Neural cell (in vitro differentiated cells): ENCODE measurements around the gene MYOT. TPM values are rescaled to one million over a fixed set of nuclear protein-coding genes. Genes with fewer than 3 reads are reported as not detected.

Experiments
- H2AFZ ChIP-seq: fragments of 200-600, 300-800 bp; sonication (generic), shearing (Covaris generic); 2 replicates; pipeline ENCODE4 v1.6.0; 2014; ENCODE audit warnings: low read depth, mild to moderate bottlenecking, antibody characterized with exemption, low read length, moderate library complexity
- H3F3A ChIP-seq: fragments of 200-600 bp; shearing (Covaris generic); 2 replicates; pipeline ENCODE4 v1.6.1; 2016; ENCODE audit warnings: mild to moderate bottlenecking, moderate library complexity, mixed read lengths, antibody characterized with exemption, low read length; ENCODE audit not compliant: insufficient read depth, poor library complexity, severe bottlenecking
- H3K27ac ChIP-seq: fragments of 200-600, 300-800 bp; sonication (generic), shearing (Covaris generic); 2 replicates; pipeline ENCODE4 v1.5.1; 2014; ENCODE audit warnings: mild to moderate bottlenecking, low read length, moderate library complexity
- H3K27me3 ChIP-seq: fragments of 300-800, 200-600 bp; sonication (generic), shearing (Covaris generic); 2 replicates; pipeline ENCODE4 v1.6.0; 2014; ENCODE audit warnings: mild to moderate bottlenecking, low read depth, low read length, moderate library complexity; ENCODE audit not compliant: insufficient read depth
- H3K36me3 ChIP-seq: fragments of 300-800, 200-600 bp; sonication (generic), shearing (Covaris generic); 2 replicates; pipeline ENCODE4 v1.5.1; 2014; ENCODE audit warnings: mild to moderate bottlenecking, antibody characterized with exemption, low read length, moderate library complexity; ENCODE audit not compliant: insufficient read depth
- H3K4me2 ChIP-seq: fragments of 300-800, 200-600 bp; sonication (generic), shearing (Covaris generic); 2 replicates; pipeline ENCODE4 v1.6.0; 2014; ENCODE audit warnings: mild to moderate bottlenecking, low read length
- H3K4me3 ChIP-seq: fragments of 300-800, 200-600 bp; sonication (generic), shearing (Covaris generic); 2 replicates; pipeline ENCODE4 v1.5.1; 2014; ENCODE audit warnings: mild to moderate bottlenecking, low read length, moderate library complexity
- H3K79me2 ChIP-seq: fragments of 200-600 bp; shearing (Covaris generic); replicated peaks from 2 replicates; pipeline ENCODE4 v1.6.0; 2014; ENCODE audit warnings: mild to moderate bottlenecking, low read length, moderate library complexity; ENCODE audit not compliant: insufficient read depth
- H3K9ac ChIP-seq: fragments of 300-800, 200-600 bp; sonication (generic), shearing (Covaris generic); 2 replicates; pipeline ENCODE4 v1.6.1; 2016; ENCODE audit warnings: mild to moderate bottlenecking, low read length, mixed read lengths
- H3K9me2 ChIP-seq: fragments of 200-600 bp; shearing (Covaris generic); 2 replicates; pipeline ENCODE4 v1.6.1; 2016; ENCODE audit warnings: mild to moderate bottlenecking, low read length, mixed read lengths; ENCODE audit not compliant: insufficient read depth
- H3K9me3 ChIP-seq: fragments of 200-600, 300-800 bp; sonication (generic), shearing (Covaris generic); 2 replicates; pipeline ENCODE4 v1.6.1; 2016; ENCODE audit warnings: mild to moderate bottlenecking, mixed run types, low read length, moderate library complexity, mixed read lengths
- H4K20me1 ChIP-seq: fragments of 200-600 bp; shearing (Covaris generic); 2 replicates; pipeline ENCODE4 v1.6.1; 2016; ENCODE audit warnings: mild to moderate bottlenecking, mixed run types; ENCODE audit not compliant: insufficient read depth
- EP300 ChIP-seq: fragments of 450-650 bp; conservative IDR thresholded peaks from 2 replicates; pipeline ENCODE4 v1.6.1; 2014; ENCODE audit warnings: antibody characterized with exemption, mild to moderate bottlenecking, moderate library complexity; ENCODE audit not compliant: poor library complexity, severe bottlenecking
- EZH2 ChIP-seq: fragments of 200-600, 300-800 bp; shearing (Covaris generic), sonication (generic); IDR thresholded peaks from 2 replicates; pipeline ENCODE4 v1.6.1; 2014; ENCODE audit warnings: antibody characterized with exemption, low read length, borderline replicate concordance, mild to moderate bottlenecking; ENCODE audit not compliant: insufficient read depth, poor library complexity, severe bottlenecking
- MXI1 ChIP-seq: fragments of 450-650 bp; conservative IDR thresholded peaks from 2 replicates; pipeline ENCODE4 v1.6.1; 2014; ENCODE audit warnings: antibody characterized with exemption, mild to moderate bottlenecking; ENCODE audit not compliant: poor library complexity, severe bottlenecking
- POLR2AphosphoS5 ChIP-seq: IDR thresholded peaks from 2 replicates; pipeline ENCODE4 v1.6.1; 2012
- SMC3 ChIP-seq: fragments of 450-650 bp; conservative IDR thresholded peaks from 2 replicates; pipeline ENCODE4 v1.6.1; 2014; ENCODE audit warnings: antibody characterized with exemption, mild to moderate bottlenecking, moderate library complexity; ENCODE audit not compliant: poor library complexity
- TAF1 ChIP-seq: IDR thresholded peaks from 2 replicates; pipeline ENCODE4 v1.6.1; 2012; ENCODE audit warnings: low read depth
- polyA plus RNA-seq: library from polyadenylated mRNA; depleted of rRNA; stranded (reverse); fragments of >200 nt; gene quantifications from 2 replicates; pipeline ENCODE4 v1.2.3, GENCODE V29; 2014
- TF ChIP-seq, protein P1 (sequence below): IDR thresholded peaks from 2 replicates; pipeline ENCODE4 v1.6.1; 2012; ENCODE audit warnings: borderline replicate concordance
- TF ChIP-seq, protein P2 (sequence below): fragments of 450-650 bp; IDR thresholded peaks from 2 replicates; pipeline ENCODE4 v1.5.1; 2014; ENCODE audit warnings: antibody characterized with exemption, mild to moderate bottlenecking, moderate library complexity; ENCODE audit not compliant: poor library complexity, severe bottlenecking

Gene MYOT
- polyA plus RNA-seq, 1 donor from 2014 or later = not detected

DNA sequence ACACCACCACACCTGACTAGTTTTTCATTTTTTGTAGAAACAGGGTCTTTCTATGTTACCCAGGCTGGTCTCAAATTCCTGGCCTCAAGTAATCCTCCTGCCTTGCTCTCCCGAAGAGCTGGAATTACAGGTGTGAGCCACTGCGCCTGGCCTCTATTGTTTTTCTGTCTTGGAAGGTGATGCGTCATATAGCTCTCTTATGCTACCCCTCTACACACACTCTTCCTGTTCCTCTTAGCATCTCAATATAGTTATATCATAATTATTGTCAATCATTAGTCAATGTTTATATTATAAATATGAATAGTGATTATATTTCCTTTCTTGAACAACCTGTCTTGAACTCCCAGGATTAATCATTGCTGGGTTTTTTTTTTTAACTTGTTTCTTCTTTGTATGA lies 28.9 kb downstream of the MYOT start:
- Histone ChIP-seq H3K4me3 (no peak overlapping the region), H4K20me1 (no peaks in the 10 kb centered on the region), H3K9me3 (no peaks in the 10 kb centered on the region), H2AFZ (no peak overlapping the region), H3K9me2 (no peaks in the 10 kb centered on the region), H3K27ac (no peak overlapping the region), H3K4me2 (no peak overlapping the region), H3K27me3 (no peaks in the 10 kb centered on the region), H3K9ac (no peak overlapping the region), H3F3A (no peaks in the 10 kb centered on the region), H3K36me3 (no peaks in the 10 kb centered on the region), H3K79me2 (no peaks in the 10 kb centered on the region)
- no peak for TF ChIP-seq EZH2
- no peak for TF ChIP-seq SMC3
- TF ChIP-seq, protein P1, sequence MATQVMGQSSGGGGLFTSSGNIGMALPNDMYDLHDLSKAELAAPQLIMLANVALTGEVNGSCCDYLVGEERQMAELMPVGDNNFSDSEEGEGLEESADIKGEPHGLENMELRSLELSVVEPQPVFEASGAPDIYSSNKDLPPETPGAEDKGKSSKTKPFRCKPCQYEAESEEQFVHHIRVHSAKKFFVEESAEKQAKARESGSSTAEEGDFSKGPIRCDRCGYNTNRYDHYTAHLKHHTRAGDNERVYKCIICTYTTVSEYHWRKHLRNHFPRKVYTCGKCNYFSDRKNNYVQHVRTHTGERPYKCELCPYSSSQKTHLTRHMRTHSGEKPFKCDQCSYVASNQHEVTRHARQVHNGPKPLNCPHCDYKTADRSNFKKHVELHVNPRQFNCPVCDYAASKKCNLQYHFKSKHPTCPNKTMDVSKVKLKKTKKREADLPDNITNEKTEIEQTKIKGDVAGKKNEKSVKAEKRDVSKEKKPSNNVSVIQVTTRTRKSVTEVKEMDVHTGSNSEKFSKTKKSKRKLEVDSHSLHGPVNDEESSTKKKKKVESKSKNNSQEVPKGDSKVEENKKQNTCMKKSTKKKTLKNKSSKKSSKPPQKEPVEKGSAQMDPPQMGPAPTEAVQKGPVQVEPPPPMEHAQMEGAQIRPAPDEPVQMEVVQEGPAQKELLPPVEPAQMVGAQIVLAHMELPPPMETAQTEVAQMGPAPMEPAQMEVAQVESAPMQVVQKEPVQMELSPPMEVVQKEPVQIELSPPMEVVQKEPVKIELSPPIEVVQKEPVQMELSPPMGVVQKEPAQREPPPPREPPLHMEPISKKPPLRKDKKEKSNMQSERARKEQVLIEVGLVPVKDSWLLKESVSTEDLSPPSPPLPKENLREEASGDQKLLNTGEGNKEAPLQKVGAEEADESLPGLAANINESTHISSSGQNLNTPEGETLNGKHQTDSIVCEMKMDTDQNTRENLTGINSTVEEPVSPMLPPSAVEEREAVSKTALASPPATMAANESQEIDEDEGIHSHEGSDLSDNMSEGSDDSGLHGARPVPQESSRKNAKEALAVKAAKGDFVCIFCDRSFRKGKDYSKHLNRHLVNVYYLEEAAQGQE = no peak
- TF ChIP-seq EP300 = no peak
- TF ChIP-seq TAF1 = no peak
- TF ChIP-seq MXI1 = no peak

- TF ChIP-seq, protein P1 = no peak
- TF ChIP-seq POLR2AphosphoS5 (no peak), EZH2 (no peak), EP300 (no peak)
- TF ChIP-seq, protein P2, sequence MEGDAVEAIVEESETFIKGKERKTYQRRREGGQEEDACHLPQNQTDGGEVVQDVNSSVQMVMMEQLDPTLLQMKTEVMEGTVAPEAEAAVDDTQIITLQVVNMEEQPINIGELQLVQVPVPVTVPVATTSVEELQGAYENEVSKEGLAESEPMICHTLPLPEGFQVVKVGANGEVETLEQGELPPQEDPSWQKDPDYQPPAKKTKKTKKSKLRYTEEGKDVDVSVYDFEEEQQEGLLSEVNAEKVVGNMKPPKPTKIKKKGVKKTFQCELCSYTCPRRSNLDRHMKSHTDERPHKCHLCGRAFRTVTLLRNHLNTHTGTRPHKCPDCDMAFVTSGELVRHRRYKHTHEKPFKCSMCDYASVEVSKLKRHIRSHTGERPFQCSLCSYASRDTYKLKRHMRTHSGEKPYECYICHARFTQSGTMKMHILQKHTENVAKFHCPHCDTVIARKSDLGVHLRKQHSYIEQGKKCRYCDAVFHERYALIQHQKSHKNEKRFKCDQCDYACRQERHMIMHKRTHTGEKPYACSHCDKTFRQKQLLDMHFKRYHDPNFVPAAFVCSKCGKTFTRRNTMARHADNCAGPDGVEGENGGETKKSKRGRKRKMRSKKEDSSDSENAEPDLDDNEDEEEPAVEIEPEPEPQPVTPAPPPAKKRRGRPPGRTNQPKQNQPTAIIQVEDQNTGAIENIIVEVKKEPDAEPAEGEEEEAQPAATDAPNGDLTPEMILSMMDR = no peak
- no peak overlapping the region for H3K4me2 ChIP-seq
- no peak overlapping the region for H3K9ac ChIP-seq
- H3K9me3 ChIP-seq = no peaks in the 10 kb centered on the region
- H3K4me3 ChIP-seq = no peak overlapping the region
- no peaks in the 10 kb centered on the region for H4K20me1 ChIP-seq
- H3K79me2 ChIP-seq = no peaks in the 10 kb centered on the region
- no peaks in the 10 kb centered on the region for H3F3A ChIP-seq
- no peaks in the 10 kb centered on the region for H3K9me2 ChIP-seq
- no peak overlapping the region for H2AFZ ChIP-seq
- no peaks in the 10 kb centered on the region for H3K36me3 ChIP-seq
- H3K27ac ChIP-seq = no peak overlapping the region
- H3K27me3 ChIP-seq = no peaks in the 10 kb centered on the region
These were observed 31.8 kb downstream of the MYOT start for GRCh38 chr5:137899493-137899892.
